ENCODE results near the gene KRTAP9-7. TPM values are rescaled to one million over a fixed set of nuclear protein-coding genes. Genes with fewer than 3 reads are reported as not detected.

Gene KRTAP9-7
- total RNA-seq, 1 donor from 2014 or later: not detected

DNA sequence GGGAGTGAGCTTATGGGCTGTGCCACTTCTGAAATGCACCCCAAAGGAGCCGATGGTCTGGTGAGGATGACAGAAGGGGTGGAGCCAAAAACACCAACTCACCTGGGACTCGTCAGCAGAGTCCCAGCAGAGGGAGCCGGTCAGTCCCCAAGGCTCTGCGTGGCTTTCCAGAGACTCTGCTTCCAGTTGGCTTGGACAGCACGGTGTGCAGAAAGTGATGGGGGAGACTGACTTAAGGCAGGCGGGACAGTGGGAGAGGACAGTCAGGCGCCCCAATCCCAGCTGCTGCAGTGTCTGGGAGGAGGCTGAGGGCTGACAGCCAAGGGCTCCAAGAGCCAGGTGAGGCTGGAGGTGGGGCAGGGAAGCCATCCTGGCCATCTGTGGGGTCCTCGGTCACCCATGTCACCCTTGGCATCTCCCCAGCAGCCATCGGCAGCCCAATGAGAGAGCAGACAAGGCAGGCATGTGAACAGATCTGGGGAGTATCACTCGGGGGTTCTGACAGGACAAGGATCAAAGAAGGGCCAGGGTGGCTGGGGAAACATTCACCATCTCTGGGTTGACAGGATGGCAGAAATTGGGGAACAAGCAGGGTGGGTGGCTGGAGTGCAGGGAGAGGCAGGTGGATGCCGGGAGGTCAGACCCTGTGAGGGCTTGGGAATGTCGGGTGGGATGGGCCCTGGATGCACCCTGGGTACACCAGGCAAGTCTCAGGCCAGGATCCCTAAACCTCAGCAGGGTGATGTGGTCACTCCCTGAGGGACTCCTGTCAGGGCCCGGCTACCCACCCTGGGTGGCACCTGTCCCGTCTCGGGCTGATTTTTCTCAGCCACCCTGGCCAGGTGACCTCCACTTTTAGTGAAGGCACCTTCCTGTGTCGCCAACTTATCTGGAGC, 48.9 kb downstream of the KRTAP9-7 start:
- DNase-seq (ENCODE audit: low spot score in 2 of 2, unreplicated experiment in 2 of 2): no peak

DNA sequence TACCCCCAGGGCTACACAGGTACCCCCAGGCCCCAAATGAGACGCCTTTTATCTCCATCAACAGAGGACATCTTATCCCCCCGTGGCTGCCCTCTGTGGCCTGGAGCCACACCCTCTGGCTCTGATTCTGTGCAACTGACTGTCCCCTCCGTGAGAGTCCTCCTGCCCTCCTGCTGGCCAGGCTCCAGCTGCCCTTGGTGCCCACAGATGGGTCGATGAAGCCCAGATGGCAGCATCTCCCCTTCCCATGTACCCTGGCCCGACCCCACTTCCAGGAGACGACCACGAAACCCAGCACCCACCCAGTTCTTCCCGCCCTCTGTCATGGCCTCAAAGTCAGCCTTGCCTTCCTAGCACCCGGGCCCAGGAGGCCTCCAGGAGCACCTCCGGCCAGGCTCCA, 49.6 kb downstream of the KRTAP9-7 start:
- Mint-ChIP-seq H3K36me3 (peaks cover 1% of the 10 kb centered on the region), H3K4me3 (no peak overlapping the region), H3K4me1 (peaks cover 16% of the 10 kb centered on the region), H3K27me3 (ENCODE audit: low read depth) (no peaks in the 10 kb centered on the region), H3K27ac (no peak overlapping the region), H3K9me3 (peaks cover 9% of the 10 kb centered on the region)
- TF ChIP-seq, protein P1, sequence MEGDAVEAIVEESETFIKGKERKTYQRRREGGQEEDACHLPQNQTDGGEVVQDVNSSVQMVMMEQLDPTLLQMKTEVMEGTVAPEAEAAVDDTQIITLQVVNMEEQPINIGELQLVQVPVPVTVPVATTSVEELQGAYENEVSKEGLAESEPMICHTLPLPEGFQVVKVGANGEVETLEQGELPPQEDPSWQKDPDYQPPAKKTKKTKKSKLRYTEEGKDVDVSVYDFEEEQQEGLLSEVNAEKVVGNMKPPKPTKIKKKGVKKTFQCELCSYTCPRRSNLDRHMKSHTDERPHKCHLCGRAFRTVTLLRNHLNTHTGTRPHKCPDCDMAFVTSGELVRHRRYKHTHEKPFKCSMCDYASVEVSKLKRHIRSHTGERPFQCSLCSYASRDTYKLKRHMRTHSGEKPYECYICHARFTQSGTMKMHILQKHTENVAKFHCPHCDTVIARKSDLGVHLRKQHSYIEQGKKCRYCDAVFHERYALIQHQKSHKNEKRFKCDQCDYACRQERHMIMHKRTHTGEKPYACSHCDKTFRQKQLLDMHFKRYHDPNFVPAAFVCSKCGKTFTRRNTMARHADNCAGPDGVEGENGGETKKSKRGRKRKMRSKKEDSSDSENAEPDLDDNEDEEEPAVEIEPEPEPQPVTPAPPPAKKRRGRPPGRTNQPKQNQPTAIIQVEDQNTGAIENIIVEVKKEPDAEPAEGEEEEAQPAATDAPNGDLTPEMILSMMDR (IDR thresholded peaks at IDR 0.05; ENCODE audit: unreplicated experiment): no peak
- no peak for DNase-seq (ENCODE audit: low spot score in 2 of 2, unreplicated experiment in 2 of 2)

More for the DNA sequence above, 48.9 kb downstream of the KRTAP9-7 start:
- H3K36me3 Mint-ChIP-seq: peaks cover 4% of the 10 kb centered on the region
- no peak overlapping the region for H3K4me3 Mint-ChIP-seq
- H3K27ac Mint-ChIP-seq: peak overlapping the region; percentile 63
- H3K27me3 Mint-ChIP-seq (ENCODE audit: low read depth): no peaks in the 10 kb centered on the region
- TF ChIP-seq, protein P1 (IDR thresholded peaks at IDR 0.05; ENCODE audit: unreplicated experiment): no peak
- peaks cover 15% of the 10 kb centered on the region for H3K4me1 Mint-ChIP-seq
- peaks cover 16% of the 10 kb centered on the region for H3K9me3 Mint-ChIP-seq

DNA sequence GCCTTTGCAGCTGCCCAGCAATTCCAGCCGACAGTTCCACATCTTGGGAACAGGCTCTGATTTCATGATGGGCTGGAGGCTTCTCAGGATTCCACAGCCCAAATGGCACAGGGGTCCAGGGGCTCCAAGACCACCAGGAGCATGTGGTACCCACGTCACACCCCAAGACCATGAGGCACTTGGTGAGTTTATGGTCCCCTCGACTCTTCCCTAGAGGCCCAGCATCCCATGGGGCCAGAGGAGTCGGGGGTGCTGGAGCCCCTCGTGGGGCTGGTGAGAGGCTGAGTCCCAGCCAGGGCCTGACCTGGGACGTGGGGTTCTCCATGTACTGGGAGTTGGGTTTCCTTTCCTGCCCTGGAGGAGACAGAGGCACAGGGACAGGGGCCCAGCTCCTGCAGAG, 50.1 kb downstream of the KRTAP9-7 start:
- H3K4me1 Mint-ChIP-seq: peaks cover 16% of the 10 kb centered on the region
- TF ChIP-seq, protein P1 (IDR thresholded peaks at IDR 0.05; ENCODE audit: unreplicated experiment): no peak
- H3K36me3 Mint-ChIP-seq: no peaks in the 10 kb centered on the region
- no peak overlapping the region for H3K27ac Mint-ChIP-seq
- no peak overlapping the region for H3K4me3 Mint-ChIP-seq
- H3K27me3 Mint-ChIP-seq (ENCODE audit: low read depth): no peaks in the 10 kb centered on the region
- H3K9me3 Mint-ChIP-seq: peaks cover 4% of the 10 kb centered on the region
- no peak for DNase-seq (ENCODE audit: low spot score in 2 of 2, unreplicated experiment in 2 of 2)

Other genes starting within 250 kb of the KRTAP9-7 start
- not detected in 3 replicates for gene KRTAP1-5, start 248.5 kb upstream of the KRTAP9-7 start, total RNA-seq
- gene KRTAP1-4, start 245.5 kb upstream of the KRTAP9-7 start, total RNA-seq: not detected in 3 replicates
- gene KRTAP1-3, start 240.8 kb upstream of the KRTAP9-7 start, total RNA-seq: not detected in 3 replicates
- gene KRTAP1-1, start 234.2 kb upstream of the KRTAP9-7 start, total RNA-seq: not detected in 3 replicates
- not detected in 3 replicates for gene KRTAP2-1, start 228.4 kb upstream of the KRTAP9-7 start, total RNA-seq
- not detected in 3 replicates for gene KRTAP2-2, start 220.5 kb upstream of the KRTAP9-7 start, total RNA-seq
- 0.45 to 0.91 TPM (median 0.69 TPM) in 3 replicates for gene KRTAP2-3, start 215.6 kb upstream of the KRTAP9-7 start, total RNA-seq
- gene KRTAP2-4, start 209.8 kb upstream of the KRTAP9-7 start, total RNA-seq: not detected in 3 replicates
- not detected in 3 replicates for gene KRTAP4-7, start 191.5 kb upstream of the KRTAP9-7 start, total RNA-seq
- gene KRTAP4-8, start 177.6 kb upstream of the KRTAP9-7 start, total RNA-seq: not detected in 3 replicates
- gene KRTAP4-16, start 173.5 kb upstream of the KRTAP9-7 start, total RNA-seq: not detected in 3 replicates
- not detected in 3 replicates for gene KRTAP4-9, start 170.3 kb upstream of the KRTAP9-7 start, total RNA-seq
- not detected in 3 replicates for gene KRTAP4-11, start 157.3 kb upstream of the KRTAP9-7 start, total RNA-seq
- not detected in 3 replicates for gene KRTAP4-12, start 151.5 kb upstream of the KRTAP9-7 start, total RNA-seq
- not detected in 3 replicates for gene KRTAP4-6, start 135.2 kb upstream of the KRTAP9-7 start, total RNA-seq
- not detected in 3 replicates for gene KRTAP4-5, start 125.9 kb upstream of the KRTAP9-7 start, total RNA-seq
- gene KRTAP4-4, start 115.0 kb upstream of the KRTAP9-7 start, total RNA-seq: not detected in 3 replicates
- gene KRTAP4-3, start 107.5 kb upstream of the KRTAP9-7 start, total RNA-seq: not detected in 3 replicates
- not detected in 3 replicates for gene KRTAP4-2, start 97.5 kb upstream of the KRTAP9-7 start, total RNA-seq
- gene KRTAP4-1, start 90.8 kb upstream of the KRTAP9-7 start, total RNA-seq: not detected in 3 replicates
- not detected in 3 replicates for gene KRTAP9-1, start 85.8 kb upstream of the KRTAP9-7 start, total RNA-seq
- not detected in 3 replicates for gene KRTAP9-2, start 49.0 kb upstream of the KRTAP9-7 start, total RNA-seq
- not detected in 3 replicates for gene KRTAP9-3, start 43.2 kb upstream of the KRTAP9-7 start, total RNA-seq
- gene KRTAP9-8, start 37.7 kb upstream of the KRTAP9-7 start, total RNA-seq: not detected in 3 replicates
- not detected in 3 replicates for gene KRTAP9-4, start 26.0 kb upstream of the KRTAP9-7 start, total RNA-seq
- gene KRTAP9-9, start 20.3 kb upstream of the KRTAP9-7 start, total RNA-seq: not detected in 3 replicates
- not detected in 3 replicates for gene KRTAP9-6, start 10.3 kb upstream of the KRTAP9-7 start, total RNA-seq
- gene KRTAP29-1, start 27.2 kb downstream of the KRTAP9-7 start, total RNA-seq: not detected in 3 replicates
- not detected in 3 replicates for gene KRTAP16-1, start 33.6 kb downstream of the KRTAP9-7 start, total RNA-seq
- gene KRTAP17-1, start 40.0 kb downstream of the KRTAP9-7 start, total RNA-seq: not detected in 3 replicates
- not detected in 3 replicates for gene KRT33A, start 75.1 kb downstream of the KRTAP9-7 start, total RNA-seq
- gene KRT33B, start 94.1 kb downstream of the KRTAP9-7 start, total RNA-seq: not detected in 3 replicates
- not detected in 3 replicates for gene KRT34, start 106.6 kb downstream of the KRTAP9-7 start, total RNA-seq
- gene KRT31, start 121.9 kb downstream of the KRTAP9-7 start, total RNA-seq: not detected in 3 replicates
- not detected in 3 replicates for gene KRT37, start 148.9 kb downstream of the KRTAP9-7 start, total RNA-seq
- gene KRT38, start 165.3 kb downstream of the KRTAP9-7 start, total RNA-seq: not detected in 3 replicates
- gene KRT32, start 191.7 kb downstream of the KRTAP9-7 start, total RNA-seq: not detected in 3 replicates
- gene KRT35, start 205.5 kb downstream of the KRTAP9-7 start, total RNA-seq: not detected in 3 replicates
- not detected in 3 replicates for gene KRT36, start 214.2 kb downstream of the KRTAP9-7 start, total RNA-seq
- gene KRT13, start 229.9 kb downstream of the KRTAP9-7 start, total RNA-seq: 5.3 to 7.0 TPM (median 6.3 TPM) in 3 replicates
- 8.5 to 10.2 TPM (median 8.7 TPM) in 3 replicates for gene KRT15, start 243.2 kb downstream of the KRTAP9-7 start, total RNA-seq